KG1 (cell line): Measurements from ENCODE around the gene TFAP2A.

ENCODE experiments used
- DNase-seq: peaks from one replicate; lab custom pipeline; 2025; lab: John Stamatoyannopoulos, UW

TFAP2A gene

DNA sequence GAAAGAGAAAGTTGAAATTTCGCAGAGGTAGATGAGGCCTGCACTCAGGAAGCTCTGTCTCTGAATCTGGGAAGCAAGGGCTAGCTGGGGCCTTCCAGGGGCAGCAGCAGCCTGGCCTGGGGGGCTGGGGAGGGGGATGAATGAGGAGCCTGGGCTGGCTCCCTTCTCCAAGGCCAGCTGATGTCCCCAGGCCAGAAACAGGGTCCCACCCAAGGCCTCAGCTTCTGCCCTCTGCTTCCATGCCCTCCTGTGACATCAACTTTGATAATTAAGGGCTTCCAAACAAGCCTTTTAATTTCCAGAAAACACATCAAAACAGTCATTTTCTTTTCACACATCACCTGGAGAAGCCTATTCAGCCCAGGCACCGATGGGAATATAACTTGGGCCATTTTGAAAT is 15.4 kb downstream of the TFAP2A start:
- no peak for DNase-seq

DNA sequence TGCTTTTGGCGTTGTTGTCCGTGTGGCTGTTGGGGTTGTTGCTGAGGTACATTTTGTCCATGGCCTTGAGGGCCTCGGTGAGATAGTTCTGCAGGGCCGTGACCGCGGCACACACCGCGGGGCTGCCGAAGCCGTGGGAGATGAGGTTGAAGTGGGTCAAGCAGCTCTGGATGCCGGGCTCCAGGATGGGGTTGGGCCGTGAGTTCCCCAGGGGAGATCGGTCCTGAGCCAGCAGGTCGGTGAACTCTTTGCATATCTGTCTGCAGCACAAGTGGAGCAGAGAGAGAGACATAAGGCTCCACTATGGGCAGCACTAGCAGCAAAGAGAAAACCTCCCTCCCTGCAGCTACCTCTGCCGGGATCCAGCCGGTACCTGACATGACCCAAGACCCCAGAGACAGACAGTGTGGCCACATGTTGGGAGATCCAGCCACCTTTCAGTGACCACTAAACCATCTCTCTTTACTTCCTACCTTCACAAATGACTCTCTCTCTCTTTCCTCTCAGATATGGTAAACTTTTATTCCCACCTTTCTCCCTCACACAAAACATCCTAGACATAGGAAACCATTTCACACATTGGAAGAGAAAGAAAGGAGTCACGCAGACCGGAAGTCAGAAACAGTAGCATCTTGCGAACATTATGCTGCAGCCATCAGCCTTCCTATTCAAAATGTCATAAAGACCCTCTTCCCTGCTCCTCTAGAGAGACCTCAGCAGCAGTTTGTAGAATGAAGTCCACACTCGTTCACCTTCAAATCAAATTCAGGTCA is 16.2 kb downstream of the TFAP2A start:
- no peak for DNase-seq

DNA sequence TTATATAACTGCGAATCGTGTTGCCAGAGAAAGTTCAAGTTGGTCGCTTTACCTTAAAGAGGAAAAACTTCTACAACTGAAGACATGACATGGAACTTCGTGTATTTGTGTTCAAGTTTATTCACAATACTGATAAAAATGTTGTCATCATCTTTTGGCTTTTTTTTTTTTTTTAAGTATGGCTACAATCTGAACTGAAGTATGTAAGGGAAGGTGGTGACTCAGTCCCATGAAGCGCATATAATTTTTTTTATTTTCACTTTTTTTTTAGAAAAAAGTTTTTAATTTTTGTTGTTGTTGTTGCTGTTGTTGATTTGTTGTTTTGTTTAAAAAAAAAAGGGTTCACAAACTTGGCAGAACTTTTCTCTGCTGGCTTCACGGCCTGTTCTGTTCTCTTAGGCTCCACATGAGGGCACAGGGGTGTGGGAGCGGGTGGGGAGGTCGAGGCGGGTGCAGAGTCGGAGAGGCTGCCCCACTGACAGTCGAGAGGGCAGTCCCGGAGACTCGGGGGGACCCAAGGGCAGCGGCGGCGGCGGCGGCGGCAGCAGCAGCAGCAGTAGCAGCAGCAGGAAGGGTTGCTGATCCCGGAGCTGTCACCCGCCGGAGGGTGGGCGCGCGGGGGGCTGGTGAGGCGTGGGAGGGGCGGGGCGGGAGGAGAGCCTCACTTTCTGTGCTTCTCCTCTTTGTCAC is 17.0 kb downstream of the TFAP2A start:
- no peak for DNase-seq

- no peak for DNase-seq
These were observed 18.1 kb downstream of the TFAP2A start for GRCh38 chr6:10396785-10397184.

GRCh38 chr6:10395704-10396546 is 18.9 kb downstream of the TFAP2A start:
- no peak for DNase-seq

- DNase-seq, result no peak
These were observed 19.6 kb downstream of the TFAP2A start for GRCh38 chr6:10395171-10395703.

GRCh38 chr6:10393544-10394225 is 21.2 kb downstream of the TFAP2A start:
- no peak for DNase-seq

DNA sequence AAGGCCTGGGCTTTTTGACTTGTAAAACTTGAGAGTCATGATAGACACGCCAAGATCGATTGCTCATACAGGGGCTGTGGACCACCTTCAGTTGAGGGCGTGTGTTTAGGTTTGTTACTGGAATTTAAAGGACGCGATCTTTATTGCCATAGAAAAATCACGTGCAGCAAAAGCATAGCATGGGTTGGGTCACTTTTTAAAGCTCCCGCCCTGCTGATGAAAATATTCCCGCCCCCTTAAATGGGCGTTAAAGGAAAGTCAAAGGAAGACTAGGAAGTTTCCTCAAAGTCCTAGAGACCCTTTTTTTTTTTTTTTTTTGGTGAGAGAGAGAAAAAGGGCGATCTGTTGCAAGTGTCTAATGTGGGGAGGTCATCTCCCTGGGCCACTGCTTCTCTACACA is 23.1 kb downstream of the TFAP2A start:
- no peak for DNase-seq

DNA sequence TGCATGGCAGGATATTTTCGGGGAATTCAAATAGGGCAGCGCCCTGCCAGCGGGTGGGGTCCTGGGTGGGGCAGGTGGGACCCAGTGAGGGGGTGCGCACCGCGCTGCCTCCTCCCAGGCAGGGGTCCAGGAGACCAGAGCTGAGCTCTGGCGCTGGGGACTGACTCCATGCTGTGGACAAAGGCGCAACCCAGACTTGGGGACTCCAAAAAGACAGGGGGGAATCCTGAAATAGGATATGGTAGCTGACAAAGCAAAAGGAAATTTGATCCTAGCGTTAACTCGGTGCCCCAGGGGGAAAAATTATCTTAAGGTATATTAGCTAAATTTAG is 23.6 kb downstream of the TFAP2A start:
- no peak for DNase-seq

GRCh38 chr6:10390495-10391298 is 24.2 kb downstream of the TFAP2A start:
- DNase-seq, result no peak

DNA sequence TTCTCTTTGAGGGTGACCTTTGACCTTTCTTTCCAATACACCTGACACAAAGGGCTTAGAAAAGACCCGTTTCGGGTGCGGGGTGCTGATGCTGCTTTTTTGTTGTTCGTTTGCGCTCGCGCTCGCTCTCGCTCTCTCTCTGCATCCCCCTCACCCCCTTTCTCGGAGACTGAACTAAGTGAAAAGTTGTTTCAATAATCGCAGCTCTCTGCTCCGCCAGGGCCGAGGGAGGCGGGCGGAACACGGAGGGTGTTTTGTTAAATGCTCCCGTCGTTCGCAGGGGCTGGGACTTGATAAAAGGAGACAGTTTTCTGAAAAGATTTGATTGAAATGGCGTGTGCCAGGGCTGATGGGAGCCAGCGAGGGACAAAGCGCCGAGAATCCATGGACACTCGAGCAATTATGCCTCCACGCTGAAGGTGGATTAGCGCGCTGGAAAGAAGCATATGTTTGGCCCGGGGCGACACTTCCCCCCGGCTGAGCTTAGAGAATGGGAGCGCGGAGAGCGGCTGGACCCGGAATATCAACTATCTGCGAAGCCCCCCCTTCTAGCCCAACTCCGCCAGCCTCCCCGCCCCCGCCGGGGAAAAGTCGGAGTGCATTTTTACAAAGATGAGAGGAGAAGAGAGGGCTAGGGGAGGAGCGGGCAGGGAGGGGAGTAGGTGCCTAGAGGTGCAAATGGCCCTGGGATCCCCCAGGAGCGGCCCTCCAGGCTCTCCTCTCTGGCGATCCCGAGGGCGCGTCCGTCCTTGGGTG is 25.0 kb downstream of the TFAP2A start:
- no peak for DNase-seq

- no peak for DNase-seq
These were observed 27.9 kb downstream of the TFAP2A start for GRCh38 chr6:10386756-10387654.

GRCh38 chr6:10386220-10386619 is 28.7 kb downstream of the TFAP2A start:
- DNase-seq, result no peak

DNA sequence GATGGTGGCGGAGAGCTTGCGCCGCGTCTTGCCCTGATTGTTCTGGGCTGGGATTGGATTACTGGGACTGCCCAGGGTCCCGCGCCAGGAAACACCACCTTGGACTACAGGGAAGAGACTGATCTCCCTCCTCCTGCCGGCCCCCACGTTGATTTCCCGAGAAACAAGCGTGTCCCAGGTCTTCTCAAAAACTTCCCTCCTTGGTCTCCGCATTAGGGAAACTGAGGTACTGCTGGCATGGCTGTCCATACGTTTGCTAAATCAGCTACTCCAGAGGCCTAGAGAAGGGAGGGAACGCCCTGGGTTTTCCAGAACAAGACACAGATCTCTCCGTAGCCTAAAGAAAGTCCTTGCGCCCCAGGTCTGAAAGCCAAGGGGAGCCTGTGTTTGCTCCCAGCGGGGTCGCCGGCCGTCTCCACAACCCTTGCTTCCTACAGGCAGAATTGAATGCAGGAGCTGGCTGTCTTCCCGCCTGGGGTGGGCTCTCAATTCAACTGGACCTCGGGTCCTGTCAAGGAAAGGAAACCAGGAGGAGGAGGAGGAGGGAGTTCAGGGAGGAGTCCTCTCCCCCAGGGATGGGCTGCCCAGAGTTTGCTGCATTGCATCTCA is 29.2 kb downstream of the TFAP2A start:
- DNase-seq, result no peak

- DNase-seq, result no peak
These were observed 30.0 kb downstream of the TFAP2A start for GRCh38 chr6:10384610-10385523.

- no peak for DNase-seq
These were observed 30.7 kb downstream of the TFAP2A start for GRCh38 chr6:10384091-10384609.

DNA sequence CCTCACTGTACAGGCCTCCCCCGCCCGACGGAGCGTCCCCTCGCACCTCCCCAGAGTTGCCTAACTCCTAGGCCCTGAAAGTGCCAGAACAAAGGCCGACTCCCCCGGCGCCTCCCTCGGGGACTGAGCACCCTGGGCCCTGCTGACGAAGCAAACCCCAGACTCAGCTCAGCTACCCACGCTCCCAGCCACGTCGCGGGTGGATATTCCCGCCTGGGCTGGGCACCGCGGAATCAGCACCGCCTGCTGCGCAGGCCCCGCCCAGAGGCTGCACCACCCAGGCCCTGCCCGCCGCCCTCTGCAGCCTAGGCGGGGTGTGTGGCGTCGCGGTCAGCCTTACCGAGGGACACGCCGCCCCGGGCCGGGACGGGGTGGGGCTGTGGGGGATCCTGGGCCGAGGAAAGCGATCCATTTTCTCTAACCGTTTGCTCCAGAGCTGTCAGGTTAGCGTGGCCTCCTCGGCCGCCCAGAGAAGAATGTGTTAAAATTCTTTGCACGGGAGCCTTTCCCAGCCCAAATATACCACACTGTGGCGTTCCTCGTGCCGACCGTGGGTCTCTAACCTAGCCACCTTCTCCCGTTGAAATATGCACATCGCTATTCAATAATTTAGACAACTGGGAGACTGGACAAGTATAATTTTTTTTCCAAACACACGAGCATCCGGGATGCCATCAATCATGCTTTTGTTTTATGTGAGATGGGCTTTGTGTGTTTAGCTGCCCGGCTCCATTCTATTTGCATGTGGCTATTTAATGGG is 31.4 kb downstream of the TFAP2A start:
- no peak for DNase-seq
